HG03025 (cell line): ENCODE results near the gene SP2.

ENCODE experiments used
- ATAC-seq: cut with Tn5 transposase; IDR thresholded peaks from one replicate; pipeline ENCODE4 v1.9.1; 2021; ENCODE audit warnings: mild to moderate bottlenecking, moderate library complexity; ENCODE audit not compliant: unreplicated experiment, low FRiP score

SP2 gene

DNA sequence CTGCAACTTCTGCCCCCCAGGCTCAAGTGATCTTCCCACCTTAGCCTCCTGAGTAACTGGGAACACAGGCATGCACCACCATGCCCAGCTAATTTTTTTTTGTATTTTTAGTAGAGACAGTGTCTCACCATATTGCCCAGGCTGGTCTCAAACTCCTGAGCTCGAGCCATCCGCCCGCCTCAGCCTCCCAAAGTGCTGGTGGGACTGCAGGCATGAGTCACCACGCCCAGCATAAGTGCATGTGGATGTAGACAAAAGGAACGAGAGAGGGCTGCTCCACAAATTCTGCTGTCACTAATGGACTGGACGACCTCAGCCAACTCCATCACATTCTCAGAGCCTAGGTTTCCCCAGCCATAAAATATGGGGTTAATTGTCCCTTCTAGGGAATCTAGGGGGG, 7.7 kb upstream of the SP2 start:
- no peak for ATAC-seq

DNA sequence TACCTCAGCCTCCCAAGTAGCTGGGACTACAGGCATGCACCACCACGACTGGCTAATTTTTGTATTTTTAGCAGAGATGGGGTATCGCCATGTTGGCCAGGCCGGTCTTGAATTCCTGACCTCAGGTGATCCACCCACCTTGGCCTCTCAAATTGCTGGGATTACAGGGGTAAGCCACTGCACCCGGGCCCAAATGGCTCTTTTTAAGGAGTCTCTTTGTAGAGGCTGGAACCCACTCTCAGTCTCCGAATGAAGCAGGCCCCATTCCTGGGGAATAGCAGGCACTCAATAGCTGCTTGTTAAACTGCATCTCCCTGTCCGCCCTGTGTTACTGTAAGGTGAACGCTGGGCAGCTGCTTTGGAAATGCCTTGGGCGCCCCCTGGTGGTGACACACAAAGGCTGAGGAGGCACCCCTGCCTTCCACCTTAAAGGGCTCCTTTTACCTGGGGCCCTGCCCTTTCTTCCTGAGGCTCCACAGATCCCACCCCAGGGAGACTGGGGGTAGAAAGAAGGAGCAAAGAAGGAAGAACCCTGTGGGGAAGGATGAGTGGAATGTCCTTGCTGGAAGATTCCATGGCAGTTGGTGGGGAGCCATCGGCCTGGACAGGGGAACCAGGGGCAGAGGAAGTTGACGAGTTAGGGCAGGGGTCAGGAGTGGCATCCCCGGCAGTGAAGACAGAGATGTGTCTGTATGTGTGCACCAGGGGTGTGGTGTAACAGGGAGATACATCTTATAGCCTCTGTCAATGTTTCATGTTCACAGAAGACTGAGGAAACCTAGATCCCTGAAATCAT, 6.1 kb upstream of the SP2 start:
- no peak for ATAC-seq

DNA sequence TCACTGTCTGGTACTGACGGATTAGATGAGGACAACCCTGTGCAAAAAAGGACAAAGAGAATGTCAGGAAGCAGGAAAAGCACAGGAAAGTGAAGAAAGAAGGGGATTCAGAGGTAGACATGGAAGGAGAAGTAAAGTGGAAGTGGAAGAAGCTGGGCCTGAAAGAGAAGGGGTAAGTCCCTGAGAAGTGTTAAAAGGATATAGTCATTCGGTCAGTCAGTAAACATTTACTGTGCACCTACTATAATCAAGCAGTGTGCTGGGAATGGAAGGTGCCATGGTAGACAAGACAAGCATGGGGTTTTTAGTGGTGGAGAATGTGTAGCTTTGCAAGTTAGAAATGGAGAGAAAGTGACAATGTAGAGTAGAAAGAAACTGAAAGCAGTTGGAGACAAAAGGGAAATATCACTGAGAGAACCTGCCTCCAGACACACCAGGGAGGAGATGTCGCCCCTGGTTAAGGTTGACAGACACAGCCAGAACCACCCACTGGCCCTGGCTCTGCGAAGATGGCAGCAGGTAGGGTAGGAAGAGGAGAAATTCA, 4.4 kb upstream of the SP2 start:
- ATAC-seq: no peak

DNA sequence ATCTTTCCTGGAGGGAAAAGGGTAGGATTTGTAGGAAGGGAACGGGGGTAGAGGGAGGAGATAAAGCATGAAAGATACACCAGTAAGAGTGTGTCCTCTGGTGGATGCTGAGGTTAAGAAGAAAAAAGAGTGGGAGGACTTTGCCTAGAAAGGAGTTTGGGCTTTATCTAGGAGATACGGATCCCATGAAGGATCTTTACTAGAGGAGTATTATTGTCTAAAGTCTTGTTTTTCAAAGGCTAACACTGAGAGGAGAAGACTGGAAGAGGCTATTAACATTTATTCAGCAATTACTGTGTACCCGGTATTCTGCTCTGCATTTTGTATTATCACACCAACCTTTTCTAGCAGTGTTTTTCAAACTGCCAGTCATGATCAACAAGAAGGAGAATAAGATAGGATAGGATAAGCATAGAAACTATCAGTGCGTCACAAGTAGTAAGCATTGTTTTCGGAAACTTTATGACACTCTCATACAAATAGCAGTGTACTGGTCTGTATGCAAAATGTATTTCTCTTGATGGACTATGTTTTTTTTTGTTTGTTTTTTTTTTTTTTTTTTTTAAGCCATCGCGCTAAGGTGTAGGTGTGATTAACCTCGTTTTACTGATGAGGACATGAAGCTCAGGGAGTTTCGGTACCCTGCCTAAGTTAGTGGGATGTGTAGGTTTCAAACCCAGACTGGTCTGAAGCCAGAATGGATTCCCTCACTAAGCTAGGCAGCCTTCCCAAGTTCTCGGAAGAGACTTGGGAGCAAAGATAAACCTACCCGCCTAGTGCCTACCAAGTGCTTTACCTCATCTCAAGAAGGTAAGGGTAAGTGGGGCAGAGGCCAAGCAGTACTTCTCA, 1.3 kb upstream of the SP2 start:
- no peak for ATAC-seq

DNA sequence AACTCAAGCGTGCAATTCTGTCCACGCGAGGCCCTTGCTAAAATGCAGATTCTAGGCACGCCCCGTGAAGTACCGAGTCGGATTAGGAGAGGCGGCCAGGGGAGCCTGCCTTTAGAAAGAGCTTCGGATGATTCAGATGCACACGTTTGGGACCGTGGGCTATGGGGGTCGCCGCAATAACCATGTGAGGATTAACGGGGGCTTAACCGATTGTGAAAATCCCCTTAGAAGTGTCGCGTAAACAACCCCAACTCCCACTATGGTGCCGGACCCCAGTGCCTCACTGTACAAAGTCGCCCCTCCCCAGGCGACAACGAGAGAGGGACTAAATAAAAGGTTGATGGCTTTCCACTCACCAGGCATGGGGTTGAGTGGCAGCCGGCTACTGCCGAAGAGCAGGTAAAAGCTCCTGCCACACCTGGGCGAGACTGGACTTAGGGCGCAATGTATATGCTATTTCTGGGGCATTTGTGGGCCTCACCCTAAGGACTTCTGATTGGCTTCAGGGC, 635 bp upstream of the SP2 start:
- ATAC-seq: no peak

DNA sequence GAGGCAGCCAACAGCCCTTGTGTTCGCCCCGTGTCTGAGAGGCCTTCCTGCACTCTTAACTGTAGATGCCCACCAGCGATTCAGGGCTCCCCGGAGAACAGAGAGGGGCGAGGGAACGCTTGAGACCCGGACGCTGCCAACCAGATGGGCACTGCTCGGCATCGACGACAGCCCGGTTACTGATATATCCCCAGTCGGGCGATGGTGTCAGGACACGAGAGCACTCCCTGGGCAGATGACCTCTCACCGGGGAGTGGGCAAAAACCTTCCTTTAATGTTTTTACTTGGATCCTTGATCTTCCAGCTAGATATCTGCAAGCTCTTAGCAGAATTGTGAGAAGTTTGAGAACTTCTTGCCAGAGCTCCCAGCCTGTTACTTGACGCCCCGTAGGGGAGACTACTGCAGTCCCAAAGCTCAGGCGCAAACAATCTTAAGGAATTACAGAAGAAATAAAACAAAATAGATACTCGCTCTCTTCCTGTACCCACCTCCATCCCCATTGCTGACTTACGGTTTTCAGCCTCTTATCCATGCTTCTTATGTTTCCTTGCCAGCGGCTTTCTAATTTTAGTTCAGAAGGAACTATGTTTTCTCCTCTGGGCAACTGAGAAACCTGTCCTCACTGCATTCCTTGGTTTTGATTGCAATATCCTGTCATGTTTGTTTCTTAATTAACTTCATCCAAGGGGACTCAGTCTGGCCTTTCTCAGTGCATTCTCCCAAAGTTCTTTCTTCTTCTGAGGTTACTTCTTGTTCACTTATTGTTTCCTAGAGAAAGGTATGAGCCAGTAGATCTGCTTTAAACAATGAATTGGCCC, 845 bp downstream of the SP2 start:
- ATAC-seq: no peak

DNA sequence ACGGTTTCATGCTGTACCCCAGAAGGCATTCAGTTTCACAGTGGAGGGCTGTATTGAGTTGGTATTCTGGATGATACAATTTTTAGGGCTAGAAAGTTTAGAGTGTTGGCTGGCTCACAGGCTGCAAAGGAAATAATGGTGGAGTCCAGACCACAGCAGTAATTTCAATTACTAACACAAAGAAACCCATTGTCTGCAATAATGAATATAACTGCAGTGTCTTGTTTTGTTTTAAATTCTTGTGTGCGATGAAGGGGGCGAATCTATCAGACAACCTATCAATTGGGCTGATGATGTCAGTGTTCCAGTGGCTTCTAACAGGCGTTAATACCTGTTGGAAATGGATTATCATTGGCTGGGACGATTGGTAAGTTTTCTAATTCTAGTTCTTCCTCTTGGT, 1.5 kb downstream of the SP2 start:
- no peak for ATAC-seq

DNA sequence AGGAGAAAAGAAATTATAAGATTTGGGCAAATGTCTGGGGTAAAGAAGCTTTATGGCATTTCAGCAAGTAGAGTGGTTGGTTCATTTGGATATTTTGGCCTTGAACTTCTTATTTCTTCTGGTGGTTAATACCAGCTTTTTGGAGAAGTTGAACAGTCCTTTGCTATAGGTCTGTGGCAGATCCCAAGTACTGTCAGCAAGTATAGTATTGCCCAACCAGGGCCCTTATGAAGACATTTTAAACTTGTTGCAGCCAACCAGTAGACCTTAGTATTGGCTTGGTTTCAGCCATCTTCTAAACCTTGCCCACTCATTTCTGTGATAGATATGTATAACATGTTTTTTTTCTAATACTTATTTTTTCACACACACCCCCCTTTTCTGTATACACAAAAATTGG, 2.2 kb downstream of the SP2 start:
- no peak for ATAC-seq

DNA sequence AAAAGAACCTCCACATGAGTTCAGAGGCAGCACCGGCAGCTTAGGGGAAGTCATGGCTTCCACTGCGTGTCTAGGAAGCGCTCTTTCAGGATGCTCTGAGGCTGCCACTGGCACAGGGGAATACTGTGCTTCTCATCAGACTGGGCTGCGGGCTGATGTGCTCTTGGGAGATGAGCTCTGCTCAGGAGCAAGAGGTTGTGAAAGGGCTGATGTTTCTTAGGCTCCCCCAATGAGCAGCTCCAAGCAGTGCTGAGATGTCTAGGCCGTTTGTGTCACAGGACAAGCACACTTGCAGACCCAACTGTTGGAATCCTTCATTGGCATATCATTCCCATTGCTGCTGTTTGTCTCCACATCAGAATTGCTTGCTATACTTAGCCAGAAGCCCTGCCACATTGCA, 3.6 kb downstream of the SP2 start:
- ATAC-seq: no peak

DNA sequence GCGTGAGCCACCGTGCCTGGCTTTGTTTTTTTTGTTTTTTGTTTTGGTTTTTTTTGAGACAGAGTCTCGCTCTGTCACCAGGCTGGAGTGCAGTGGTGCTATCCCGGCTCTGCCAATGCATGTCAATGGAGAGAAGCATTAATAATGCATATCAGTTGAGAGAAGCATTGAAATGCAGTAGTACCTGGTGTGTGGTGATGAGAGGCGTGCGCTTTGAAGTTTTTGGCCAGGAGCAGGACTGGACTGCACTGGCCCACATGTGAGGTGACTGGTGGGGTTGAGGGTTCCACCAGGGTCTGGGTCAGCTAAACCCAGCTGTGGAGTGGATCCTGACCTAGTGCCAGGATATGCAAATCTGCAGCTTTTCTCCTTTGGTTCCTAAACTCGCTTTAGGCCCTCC, 5.4 kb downstream of the SP2 start:
- no peak for ATAC-seq

DNA sequence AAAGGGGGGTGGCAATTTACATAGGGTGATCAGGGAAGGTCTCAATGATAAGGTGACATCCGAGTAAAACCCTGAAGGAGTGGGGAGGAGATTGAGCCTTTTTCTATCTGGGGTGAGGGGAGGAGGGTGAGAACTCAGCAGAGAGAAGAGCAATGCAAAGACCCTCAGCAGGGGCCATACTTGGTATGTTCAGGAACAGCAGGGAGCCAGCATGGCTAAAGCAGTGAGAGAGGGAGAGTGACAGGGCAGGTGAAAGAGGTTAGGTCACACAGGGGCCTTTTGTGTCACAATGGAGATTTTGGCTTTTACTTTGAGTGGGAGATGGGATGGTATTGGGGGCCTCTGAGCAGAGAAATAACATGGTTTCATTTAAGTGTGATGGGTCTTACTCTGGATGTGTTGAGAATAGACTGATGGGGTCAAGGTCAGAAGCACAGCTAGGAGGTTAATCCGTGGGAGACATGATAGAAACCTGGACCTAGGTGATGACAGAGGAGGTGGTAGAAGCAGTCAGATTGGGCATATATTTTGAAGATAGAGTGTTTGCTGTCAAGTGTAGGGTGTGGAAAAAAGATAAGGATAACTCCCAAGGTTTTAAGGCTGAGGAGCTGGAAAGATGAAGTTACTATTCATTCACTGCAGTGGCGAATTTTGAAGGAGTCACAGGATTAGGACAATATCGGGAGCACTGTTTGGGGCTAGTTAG, 6.2 kb downstream of the SP2 start:
- ATAC-seq: no peak

DNA sequence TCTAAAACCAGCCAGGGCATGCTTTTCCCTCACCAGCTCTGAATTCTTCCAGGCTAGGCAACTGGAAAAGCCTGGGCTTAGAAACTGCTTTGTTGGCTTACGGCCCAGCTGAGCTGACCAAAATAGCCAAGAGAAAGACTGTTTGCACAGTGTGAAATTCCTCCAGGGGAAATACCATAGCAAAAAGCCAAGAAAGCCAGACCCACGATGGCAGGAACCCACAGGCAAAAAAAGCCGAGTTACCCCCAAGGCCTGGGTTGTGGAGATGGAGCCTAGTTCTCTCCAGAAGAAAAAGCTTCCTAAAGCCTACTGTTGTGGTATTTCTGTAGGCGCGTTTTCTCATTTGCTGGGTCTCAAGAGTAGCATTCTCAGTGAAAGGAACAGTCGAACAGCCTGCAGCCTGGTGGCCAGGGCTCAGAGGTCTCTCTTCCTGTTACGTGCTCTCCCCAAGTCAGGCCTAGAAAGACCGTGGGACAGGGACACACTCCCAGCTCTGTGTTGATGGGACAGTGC, 9.2 kb downstream of the SP2 start:
- ATAC-seq: no peak

DNA sequence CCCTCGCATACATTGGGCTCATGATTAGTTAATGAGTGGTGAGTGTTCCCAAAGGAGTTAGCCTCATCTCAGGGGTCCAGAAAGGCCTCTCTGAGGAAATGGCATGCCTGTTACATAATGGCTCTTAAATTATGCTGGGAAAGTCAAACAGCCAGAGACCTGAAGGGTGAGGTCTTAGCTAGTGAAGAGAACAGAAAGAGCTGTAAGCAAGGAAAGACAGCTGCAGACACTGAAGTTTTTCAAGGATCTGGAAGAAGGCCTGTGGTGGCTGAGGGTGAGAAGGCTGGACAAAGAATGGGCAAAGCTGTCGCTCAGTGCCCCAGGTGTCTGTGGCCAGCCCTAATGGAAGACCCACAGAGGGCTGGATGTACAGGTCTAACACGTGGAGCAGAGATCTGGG, 10.4 kb downstream of the SP2 start:
- ATAC-seq: no peak

DNA sequence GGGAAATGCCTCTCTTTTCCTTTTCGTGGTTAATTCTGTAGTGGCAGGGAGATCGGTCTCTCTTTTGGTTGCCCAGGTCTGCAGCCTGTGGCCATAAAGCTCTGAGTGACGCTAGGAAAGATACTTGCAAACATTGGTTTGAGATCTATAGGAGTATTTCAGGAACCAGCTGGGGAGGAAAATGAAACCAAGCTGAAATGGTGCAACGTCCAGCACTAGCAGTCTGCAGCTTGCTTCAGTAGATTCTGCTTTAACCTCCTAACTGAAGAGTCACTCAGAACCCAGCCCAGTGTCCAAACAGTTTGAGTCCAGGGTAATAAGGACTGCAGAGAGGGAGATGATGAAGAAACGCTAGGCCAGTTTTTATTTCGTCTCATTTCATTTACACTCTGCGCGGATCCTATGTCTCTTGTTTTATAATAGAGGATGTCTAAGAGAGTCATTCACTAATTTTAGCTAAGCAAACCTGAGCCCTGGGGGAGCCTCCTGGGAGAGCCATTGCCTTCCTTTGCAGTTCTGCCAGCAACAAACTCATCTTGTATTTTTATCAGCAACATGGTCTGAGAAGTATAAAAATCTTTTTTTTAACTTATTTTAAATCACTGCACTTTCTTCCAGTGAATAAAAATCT, 12.0 kb downstream of the SP2 start:
- no peak for ATAC-seq

DNA sequence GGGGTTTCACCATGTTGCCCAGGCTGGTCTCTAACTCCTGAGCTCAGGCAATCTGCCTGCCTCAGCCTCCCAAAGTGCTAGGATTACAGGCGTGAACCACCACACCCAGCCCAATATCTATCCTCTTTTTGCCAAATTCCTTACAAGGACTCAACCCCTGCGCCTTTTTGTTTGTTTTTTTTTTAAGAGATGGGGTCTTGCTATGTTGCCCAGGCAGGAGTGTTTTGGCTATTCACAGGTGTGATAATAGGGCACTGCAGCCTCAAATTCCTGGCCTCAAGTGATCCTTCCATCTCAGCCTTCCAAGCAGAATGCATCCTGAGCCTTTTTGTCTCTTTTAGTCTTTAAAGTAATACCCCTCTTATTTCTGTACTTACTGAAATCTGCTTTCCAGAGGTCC, 17.0 kb downstream of the SP2 start:
- ATAC-seq: no peak

DNA sequence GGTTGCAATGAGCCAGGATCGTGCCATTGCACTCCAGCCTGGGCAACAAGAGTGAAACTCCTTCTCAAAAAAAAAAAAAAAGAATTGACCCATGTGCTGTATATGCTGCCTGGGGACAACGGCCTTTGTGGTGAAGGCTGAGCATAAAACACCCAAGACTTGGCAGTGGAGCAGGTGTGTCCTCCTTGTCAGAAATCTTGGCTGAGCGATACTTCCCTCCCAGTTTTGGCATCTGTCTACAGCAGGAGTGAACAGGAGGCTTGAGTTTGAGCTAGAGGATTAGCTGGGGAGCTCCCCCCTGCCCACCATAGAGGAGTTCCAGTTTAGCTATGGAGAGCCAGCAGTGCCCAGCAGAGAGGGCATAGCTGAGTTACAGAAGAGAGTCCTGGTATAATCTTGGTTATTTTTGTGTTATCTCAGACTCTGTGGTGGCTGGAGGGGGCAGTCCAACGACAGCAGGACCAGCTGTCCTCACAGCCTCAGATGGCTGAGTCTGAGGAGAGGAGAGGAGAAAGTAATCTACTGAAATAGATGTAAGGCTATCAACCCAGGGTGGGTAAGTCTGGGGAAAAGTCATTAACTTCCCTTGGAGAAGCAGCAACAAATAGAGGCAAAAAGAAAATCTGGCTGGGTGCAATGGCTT, 18.4 kb downstream of the SP2 start:
- no peak for ATAC-seq

DNA sequence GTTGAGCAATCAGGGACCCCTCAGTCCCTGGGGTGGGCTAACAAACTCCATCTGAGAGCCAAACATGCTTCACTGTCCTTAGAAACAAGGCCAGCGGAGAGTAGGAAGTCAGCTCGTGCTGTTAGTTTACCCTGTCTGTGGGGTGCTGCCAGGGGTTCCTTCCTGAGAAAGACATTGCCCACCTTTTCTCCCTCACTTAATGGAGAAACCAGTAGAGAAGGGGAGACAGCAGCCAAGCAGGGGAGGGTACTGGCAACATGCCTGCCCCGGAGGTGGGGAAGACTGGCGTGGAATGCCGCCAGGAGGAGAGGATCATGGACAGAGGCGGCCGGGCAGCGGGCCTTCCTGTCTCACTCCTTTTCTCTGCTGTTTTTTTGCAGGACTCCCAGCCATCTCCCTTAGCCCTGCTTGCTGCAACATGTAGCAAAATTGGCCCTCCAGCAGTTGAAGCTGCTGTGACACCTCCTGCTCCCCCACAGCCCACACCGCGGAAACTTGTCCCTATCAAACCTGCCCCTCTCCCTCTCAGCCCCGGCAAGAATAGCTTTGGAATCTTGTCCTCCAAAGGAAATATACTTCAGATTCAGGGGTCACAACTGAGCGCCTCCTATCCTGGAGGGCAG, 19.9 kb downstream of the SP2 start:
- ATAC-seq: no peak

DNA sequence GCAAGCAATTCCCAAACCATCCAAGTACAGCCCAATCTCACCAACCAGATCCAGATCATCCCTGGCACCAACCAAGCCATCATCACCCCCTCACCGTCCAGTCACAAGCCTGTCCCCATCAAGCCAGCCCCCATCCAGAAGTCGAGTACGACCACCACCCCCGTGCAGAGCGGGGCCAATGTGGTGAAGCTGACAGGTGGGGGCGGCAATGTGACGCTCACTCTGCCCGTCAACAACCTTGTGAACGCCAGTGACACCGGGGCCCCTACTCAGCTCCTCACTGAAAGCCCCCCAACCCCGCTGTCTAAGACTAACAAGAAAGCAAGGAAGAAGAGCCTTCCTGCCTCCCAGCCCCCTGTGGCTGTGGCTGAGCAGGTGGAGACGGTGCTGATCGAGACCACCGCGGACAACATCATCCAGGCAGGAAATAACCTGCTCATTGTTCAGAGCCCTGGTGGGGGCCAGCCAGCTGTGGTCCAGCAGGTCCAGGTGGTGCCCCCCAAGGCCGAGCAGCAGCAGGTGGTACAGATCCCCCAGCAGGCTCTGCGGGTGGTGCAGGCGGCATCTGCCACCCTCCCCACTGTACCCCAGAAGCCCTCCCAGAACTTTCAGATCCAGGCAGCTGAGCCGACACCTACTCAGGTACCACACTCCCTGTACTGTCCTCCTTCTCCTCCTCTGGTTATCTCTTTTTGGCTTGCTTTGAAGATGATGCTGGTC, 20.6 kb downstream of the SP2 start:
- ATAC-seq: no peak
